AG20443 (cell line): ENCODE measurements around the gene CCNL1.
"Not testable (repeated sequence)": the region's sequence is repeated elsewhere in the genome, so short reads cannot be mapped to it uniquely, and the experiment has no call there.

Experiments used
- DNase-seq: peaks from one replicate; pipeline ENCODE4 v3.0.0; 2012; ENCODE audit warnings: low spot score, mixed read lengths

CCNL1 gene

GRCh38 chr3:157170861-157171260 is 10.9 kb upstream of the CCNL1 start:
- no peak for DNase-seq

DNA sequence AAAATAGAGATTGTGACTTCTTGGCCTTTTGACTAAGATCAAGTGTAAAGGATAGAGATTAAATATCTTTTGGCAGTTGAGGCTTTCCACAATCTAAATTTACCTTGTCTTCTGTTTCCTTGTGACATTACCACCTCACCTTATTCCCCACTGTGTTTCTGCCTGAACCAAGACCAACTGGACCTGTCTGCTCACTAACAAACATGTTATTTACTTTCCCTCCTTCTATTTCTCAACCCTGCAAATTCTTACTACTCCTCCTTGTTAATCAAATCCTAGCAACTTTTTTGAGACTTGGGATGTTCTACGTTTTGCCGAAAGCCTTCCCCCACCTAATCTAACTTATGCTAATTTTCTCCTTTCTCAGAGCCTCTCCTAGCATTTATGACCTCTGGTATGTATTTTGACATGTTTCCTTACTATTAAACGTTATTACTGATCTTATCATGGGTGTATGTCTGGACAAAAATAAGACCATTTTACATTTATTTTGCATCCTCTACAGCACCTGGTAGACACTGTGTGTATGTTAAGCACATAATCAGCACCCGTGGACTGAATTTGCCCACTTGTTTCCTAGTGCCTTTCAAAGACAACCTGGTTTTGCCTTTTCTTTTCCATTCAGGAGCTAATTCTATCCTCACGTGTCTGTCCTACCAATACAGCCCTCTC is 7.6 kb upstream of the CCNL1 start:
- no peak for DNase-seq

DNA sequence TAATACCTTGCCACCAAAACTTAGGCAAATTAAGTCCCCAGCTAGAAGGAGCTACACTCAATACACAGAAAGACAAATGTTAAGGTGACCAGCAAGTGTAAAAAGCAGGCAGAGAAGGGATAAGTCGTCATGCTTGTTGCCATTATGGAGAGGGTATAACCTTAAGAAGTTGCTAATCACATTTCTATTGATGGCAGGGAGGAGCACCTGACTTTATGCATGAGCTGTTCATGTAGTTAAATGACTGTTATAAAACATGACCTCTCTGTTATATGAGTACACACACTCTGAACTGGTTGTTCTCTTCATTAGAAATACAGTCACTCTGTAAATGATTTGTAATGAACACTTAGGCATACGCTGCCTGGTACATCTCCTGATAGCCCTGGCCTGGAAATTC is 6.6 kb upstream of the CCNL1 start:
- no peak for DNase-seq

DNA sequence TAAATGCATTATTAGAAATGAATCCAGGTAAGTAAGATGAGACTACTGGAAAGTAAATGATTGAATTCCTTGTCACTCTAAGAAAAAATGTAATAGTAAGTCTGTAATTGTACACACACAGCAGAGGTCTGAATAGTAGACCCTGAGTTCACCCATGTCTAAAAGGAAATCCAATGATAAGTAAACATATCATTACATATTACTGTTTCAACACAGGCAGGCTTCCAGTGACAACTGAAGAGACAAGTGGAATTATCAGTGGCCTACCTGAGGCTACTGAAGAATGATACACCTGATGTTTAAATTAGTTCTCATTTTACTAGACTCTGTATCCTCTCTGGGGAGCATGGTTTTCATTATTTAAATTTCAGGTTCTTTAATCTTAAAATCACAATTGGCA is 6.2 kb upstream of the CCNL1 start:
- no peak for DNase-seq

DNA sequence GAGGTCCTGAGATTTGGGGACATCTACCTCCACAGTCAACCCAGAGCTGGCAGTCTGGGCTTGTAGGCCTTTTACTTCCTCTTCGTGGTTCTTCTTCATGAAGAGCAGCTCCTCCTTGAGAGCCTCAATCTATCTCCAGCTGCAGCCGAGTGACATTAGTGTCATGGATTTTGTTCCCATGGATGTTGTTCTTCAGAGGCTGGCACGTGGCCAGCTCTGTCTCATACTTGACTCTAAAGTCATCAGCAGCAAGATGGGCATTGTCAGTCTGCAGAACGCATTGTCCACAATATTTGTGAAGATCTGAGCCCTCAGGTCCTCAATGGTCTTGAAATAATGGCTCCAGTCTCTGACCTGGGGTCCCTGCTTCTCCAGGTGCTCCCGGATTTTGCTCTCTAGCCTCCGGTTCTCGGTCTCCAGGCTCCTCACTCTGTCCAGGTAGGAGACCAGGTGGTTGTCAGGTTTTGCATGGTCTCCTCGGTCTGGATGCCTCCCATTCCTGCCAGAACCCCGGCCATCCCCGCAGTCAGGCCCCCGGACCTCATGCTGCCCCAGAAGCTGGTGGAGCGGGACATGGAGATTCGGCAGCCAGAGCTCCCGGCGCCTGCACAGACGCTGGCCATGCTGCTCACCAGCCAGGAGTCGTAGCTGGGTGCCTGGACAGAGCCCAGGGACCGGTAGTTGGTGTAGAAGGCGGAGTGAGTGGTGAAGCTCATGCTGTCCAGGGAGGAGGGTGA is 3.4 kb upstream of the CCNL1 start:
- no peak for DNase-seq

DNA sequence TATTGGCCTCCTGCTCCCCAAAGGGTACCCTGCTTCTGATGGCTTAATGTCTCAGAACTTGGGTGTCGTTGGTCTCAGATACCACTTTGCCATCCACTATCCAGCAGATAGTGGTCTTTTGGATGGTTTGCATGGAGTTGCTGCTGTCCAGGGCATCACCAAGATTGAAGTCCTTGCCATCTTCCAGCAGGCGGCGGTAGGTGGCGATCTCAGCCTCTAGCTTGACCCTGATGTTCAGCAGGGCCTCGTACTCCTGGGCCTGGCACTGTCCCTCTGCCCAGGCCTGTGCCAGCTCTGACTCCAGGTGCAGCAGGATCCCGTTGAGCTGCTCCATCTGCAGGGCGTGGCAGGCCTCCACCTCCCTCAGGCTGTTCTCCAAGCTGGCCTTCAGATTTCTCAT is 2.7 kb upstream of the CCNL1 start:
- not testable (repeated sequence) for DNase-seq

DNA sequence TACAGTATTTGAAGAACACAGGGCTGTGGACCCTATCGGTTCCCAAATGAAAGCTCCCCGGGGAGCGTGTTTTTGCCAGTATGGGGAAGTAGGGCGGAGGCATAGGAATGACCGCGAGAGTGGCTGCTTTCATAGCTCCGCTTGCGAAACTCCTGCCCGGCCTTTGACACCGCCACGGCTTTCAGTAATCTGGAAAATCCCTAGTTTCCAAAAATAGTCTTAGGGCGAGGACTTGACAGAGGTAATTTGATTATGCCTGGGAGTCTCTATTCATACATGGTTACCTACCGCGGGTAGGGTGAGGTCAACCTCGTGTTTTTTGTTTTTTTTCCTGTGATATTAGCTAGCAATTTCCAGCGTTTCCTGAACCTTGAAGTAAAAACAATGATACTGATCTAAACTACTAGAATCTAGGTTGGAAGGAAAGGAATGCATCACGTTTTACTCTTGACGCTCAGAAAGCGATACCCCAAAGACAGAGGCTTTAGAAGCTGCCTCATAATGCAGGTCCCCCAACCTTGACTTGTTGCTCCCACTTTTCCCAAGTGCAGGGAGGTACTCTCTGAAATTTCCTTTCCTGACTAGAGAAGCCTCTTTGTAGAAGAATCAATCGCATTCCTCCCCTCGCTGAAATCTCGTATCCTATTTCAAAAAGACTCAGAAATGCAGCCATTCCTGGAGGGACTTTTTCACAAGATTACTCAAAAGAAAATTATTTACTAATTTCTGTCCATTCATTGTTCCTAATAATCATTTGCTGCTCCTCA is 894 bp upstream of the CCNL1 start:
- peak; percentile 82 for DNase-seq

GRCh38 chr3:157159037-157159761 is 748 bp downstream of the CCNL1 start:
- DNase-seq = peak; percentile 55

DNA sequence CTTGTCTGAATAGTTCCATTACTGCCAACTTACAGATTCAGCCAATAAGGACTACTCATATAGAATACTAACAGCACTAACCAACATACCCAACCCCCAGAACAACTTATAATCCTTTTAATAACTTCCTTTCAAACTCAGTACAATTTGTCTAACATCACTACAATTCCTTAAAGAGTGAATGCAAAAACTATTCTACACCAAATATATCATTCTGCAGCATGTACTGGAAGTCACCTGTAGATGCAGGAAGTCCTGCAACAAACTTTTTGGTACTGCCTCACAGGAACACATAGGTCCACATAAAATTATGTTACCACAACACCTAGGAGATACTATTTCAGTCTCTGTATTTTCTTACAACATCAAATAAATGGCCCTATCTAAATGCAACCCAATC is 2.1 kb downstream of the CCNL1 start:
- no peak for DNase-seq

GRCh38 chr3:157156837-157157635 is 2.9 kb downstream of the CCNL1 start:
- no peak for DNase-seq

GRCh38 chr3:157155591-157155990 is 4.4 kb downstream of the CCNL1 start:
- no peak for DNase-seq

- no peak for DNase-seq
Observed at GRCh38 chr3:157154563-157155330, 5.2 kb downstream of the CCNL1 start.

DNA sequence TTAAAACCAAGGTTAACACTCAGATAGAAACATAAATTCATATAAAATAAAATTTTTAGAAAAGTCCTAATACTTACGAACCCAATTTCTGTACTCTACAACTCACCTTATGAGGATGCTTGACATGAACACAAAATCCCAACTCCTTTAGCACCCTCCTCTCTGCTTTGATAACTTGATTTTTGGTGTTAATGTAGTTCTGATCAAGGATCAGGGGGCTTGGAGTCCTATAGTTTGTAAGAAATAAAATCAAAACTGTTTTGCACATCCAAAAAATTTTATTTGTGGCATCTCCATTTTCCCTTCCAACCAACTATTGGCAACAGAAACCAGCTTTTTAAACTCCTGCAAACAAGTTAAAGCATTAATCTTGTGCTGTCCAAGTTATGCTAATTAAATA is 7.0 kb downstream of the CCNL1 start:
- DNase-seq = no peak

DNA sequence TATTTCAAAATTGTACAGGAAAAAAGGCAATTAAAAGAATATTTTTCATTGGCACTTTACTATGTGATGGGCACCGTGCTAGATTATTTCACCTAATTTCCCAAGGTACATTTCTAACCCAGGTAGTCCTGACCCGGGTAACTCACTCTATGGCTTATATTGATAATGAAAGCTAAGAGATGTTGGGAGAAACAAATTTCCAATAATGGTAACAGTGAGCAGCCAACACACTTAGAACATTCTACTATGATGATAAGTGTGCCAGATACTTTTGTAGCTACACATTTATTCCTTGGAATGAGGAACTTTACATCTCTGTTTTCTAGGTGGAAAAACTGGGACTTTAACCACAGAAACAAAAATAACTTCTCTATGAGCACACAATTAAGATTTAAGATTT is 7.5 kb downstream of the CCNL1 start:
- DNase-seq = no peak

GRCh38 chr3:157151627-157152026 is 8.3 kb downstream of the CCNL1 start:
- no peak for DNase-seq

DNA sequence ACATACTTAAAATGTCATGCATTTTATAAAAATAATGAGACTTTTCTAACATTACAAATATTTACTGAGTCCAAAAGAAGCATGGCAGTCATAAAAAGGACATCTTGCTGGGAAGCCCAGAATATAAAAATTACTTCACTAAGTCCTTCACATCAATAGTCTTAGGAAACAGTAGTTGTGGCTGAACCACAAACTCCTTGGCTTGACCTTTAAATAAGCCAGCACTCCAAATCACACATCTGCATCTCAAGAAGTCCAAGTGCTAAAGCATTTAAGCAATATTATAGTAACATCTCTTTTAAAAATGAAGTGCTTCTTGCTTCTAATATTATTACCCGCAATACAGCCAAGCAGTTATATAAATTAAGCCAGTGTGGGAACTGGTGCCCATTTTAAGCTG is 8.8 kb downstream of the CCNL1 start:
- no peak for DNase-seq

DNA sequence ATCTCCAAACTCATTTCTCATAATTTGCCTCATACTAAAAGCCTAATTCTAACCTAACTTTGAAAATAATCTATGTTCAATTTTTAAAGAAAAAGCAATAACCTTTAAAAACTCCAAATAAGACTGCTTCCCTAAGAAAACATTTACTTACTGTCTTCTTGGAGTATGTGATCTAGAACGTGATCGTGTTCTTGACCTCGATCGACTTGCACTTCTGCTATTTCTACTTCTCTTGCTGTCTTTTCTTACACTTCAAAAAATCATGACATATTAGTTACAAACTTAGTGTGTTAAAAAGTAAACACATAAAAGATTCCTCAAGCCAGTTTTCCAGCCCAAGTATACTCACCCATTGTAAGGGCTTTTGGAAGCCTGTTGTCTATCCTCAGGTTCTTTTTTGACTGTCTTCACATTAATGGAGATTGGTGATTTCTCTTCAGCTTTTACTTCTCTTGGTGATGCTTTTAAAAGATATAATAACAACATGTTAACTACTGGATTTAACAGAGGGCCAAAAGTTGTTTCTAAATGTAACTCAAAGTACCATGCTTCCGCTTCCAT is 10.7 kb downstream of the CCNL1 start:
- DNase-seq = no peak

- DNase-seq = no peak
Observed at GRCh38 chr3:157148196-157148889, 11.6 kb downstream of the CCNL1 start.

GRCh38 chr3:157147099-157147803 is 12.7 kb downstream of the CCNL1 start:
- DNase-seq = no peak
